CD4-positive, alpha-beta T cell treated with Interferon alpha-2 for 1 hour (primary cell): Measurements from ENCODE around the gene ACP7.
"Not testable (repeated sequence)": the region's sequence is repeated elsewhere in the genome, so short reads cannot be mapped to it uniquely, and the experiment has no call there.

Experiments used
- DNase-seq, 2 donors: peaks; one replicate each; pipeline ENCODE4 v3.0.0-alpha.2; 2020 to 2022

The ACP7 gene

DNA sequence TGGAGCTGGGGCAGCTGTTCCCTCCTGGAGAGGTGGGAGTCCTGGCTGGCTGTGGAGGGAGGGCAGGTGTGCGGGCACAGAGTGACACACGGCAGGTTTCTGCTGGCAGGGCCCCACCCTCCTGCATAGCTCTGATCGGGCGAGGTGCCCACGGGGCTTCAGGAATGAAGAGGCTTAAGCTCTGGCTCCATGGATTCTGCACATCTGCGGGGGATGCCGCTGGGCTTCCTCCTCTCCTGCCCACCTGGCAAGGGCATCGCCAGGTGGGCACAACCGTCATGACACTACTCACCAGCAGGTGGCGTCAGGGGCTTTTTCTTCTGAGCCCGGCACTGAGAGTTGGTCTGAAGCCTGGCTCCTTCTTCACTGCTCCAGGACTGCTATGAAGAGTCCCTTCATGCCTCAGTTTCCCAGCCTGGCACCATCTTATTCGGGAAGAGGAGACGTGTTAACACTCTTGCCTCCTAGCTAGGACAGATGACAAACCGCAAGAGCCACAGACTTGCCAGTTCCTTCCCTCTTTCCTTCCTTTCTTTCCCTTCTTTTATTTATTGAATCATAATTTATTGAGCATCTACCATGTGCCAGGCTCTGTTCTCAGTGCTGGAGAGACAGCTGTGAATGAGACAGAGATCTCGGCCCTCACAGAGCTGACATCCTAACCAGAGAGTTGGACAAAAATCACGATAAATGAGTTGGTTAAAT lies 26.2 kb downstream of the ACP7 start:
- peak; percentile 55 to 70 for DNase-seq

GRCh38 chr19:39111593-39112199 lies 27.5 kb downstream of the ACP7 start:
- DNase-seq: no peak

GRCh38 chr19:39112338-39112890 lies 28.2 kb downstream of the ACP7 start:
- no peak for DNase-seq

DNA sequence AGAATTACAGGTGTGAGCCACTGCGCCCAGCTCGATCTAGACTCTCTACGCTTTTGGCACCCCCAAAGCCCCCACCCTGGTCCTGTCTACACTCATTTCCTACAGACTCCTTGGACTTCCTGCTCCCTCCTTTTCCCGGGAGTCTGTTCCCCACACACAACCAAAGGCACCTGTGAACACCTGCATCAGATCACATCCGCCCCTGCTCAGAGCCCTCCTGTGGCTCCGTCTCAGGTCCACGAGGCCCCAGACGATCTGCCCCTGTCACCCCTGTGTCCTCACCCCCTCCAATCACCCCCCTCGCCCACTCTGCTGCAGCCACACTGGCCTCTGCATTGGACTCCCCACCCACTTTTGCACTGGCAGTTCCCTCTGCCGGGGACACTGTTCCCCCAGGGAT lies 29.0 kb downstream of the ACP7 start:
- DNase-seq: no peak

- DNase-seq: no peak
These were observed 31.1 kb downstream of the ACP7 start for GRCh38 chr19:39115105-39115847.

DNA sequence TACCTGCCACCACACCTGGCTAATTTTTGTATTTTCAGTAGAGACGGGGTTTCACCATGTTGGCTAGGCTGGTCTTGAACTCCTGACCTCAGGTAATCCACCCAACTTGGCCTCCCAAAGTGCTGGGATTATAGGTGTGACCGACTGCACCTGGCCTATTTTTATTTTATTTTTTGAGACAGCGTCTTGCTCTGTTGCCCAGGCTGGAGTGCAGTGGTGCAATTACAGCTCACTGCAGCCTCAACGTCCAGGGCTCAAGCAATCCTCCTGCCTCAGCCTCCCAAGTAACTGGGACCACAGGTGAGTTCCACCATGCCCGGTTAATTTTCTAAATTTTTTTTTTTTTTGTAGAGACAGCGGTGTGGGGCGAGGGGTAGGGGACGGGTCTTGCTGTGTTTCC lies 32.9 kb downstream of the ACP7 start:
- not testable (repeated sequence) for DNase-seq

DNA sequence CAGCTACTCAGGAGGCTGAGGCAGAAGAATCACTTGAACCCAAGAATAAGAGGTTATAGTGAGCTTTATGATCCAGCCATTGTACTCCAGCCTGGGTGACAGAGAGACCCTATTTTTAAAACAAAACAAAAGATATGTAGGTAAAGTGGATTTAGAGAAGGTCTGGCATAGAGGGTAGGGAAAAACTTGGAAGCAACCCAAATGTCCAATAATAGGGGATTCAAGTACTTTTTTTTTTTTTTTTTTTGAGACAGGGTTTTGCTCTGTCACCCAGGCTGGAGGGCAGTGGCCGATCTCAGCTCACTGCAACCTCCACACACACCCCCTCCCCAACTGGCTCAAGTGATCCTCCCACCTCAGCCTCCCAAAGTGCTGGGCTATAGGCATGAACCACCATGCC lies 35.7 kb downstream of the ACP7 start:
- DNase-seq: no peak

DNA sequence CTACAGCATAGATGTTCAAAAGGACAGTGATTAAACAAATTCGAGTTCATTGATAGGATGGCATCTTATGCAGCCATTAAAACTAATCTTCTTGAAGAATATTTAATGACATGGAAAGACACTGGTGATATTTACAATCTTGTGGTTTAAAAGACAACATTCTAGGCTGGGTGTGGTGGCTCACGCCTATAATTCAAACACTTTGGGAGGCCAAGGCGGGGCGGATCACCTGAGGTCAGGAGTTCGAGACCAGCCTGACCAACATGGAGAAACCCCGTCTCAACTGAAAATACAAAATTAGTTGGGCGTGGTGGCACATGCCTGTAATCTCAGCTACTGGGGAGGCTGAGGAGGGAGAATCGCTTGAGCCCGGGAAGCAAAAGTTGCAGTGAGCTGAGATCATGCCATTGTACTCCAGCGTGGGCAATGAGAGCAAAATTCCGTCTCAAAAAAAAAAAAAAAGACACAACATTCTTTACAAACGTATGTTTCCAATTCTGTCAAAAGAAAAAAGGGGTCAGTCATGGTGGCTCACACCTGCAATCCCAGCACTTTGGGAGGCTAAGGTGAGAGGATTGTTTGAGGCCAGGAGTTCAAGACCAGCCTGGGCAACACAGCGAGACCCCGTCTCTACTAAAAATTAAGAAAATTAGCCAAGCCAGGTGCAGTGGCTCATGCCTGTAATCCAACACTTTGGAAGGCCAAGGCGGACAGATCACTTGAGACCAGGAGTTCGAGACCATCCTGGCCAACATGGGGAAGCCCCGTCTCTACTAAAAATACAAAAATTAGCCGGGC lies 39.0 kb downstream of the ACP7 start:
- DNase-seq: no peak

DNA sequence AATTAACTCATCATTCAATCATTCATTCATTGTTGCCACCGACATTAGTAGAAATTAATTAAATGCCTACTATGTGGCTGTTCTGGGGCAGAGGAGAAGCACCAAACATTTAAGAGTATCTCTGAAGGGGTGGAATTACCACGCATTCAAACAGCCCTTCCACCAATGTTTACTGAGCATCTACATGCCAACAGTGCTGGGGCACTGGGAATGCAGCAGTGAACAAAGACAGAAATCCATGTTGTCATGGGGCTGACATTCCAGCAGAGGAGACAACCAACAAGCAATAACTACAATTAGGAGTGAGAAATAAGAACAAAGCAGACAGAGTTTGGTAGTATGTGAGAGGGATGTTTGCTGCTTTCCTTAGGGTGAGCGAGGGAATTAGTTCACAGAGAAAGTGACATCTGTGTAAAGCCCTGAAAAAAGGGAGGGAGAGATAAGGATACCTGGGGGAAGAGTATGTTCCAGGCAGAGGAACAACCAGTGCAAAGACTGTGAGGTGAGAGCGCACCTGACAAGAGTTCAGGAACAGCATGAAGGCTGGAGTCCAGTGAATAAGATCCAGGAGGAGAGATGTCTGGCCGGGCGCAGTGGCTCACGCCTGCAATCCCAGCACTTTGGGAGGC lies 40.1 kb downstream of the ACP7 start:
- no peak for DNase-seq

GRCh38 chr19:39125199-39125553 lies 41.0 kb downstream of the ACP7 start:
- no peak for DNase-seq

DNA sequence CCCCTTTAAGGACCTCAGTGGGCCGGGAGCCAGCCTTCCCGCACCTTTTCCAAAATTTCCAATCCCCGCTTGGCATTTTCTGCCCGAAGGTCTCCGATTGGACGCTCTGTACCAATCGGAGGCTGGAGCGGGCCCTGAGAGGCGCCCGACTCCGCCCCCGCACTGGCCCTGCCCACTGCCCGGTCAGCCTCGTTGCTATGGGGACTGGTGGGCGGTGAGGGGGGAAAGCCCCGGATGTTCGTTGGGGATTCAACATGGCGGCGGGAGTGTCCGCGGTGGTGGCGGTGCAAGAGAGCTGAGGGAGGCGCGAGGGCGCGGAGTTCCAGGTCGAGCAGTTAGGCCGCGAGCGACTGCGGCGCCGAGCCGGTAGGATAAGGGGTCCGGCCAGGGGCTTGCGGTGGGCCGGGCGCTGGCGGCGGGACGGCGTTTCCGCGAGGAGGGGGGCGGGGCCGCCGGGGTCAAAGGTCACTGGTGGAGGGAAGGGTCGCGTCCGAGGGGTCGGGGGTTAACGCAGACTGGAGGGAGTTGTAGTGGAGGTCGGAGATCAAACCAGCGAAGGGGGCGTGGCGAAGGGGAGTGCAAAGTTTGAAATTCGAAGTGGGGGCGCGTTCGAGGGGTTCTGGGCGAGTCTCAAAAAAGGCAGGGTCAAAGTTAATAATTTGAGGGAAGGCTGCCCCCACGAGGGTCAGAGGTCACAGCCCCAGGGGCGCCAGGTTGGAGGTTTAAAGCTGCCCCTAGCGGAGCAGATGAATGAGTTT lies 41.6 kb downstream of the ACP7 start, which contains the start of gene PAK4:
Gene PAK4, plus strand, starts transcription at position 233 of the 758 bp plus-strand sequence. CDS start 43,768 bp downstream, outside the sequence.
- DNase-seq: peak; percentile 96 to 97

GRCh38 chr19:39126312-39127187 lies 42.4 kb downstream of the ACP7 start:
- peak in 1 of 2 donors; percentile 9 for DNase-seq

DNA sequence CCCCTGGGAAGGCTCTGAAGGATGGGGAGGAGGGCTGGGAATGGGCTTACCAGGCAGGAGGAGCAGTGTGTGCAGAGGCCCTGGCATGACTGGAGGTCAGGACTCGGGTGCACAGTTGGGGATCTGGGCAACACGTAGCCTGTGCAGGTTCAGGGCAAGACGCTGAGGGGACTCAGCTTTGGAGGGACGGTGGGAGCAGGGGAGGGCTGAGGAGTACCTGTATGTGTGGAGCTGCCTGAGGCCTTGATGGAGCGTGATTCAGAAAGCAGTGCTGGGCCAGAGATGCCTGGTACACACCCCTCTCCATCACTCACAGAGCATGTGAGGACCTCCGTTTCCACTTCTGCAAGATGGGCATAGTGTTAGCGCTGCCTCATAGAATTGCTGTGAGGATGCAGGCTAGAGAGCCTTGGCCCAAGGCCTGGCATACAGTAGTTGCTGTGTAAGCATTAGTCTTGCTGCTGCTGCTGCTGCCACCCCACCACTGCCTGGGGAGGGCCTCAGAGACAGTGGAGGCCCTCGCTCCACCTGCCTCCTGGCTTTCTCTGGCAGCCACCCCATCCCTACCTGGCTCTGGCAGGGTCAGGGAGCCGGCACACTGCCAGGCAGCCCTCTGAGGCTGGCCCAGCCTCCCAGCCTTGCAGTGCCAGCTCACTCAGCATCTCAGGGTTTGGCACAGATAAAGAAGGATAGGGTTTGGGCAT lies 43.8 kb downstream of the ACP7 start:
- no peak for DNase-seq

DNA sequence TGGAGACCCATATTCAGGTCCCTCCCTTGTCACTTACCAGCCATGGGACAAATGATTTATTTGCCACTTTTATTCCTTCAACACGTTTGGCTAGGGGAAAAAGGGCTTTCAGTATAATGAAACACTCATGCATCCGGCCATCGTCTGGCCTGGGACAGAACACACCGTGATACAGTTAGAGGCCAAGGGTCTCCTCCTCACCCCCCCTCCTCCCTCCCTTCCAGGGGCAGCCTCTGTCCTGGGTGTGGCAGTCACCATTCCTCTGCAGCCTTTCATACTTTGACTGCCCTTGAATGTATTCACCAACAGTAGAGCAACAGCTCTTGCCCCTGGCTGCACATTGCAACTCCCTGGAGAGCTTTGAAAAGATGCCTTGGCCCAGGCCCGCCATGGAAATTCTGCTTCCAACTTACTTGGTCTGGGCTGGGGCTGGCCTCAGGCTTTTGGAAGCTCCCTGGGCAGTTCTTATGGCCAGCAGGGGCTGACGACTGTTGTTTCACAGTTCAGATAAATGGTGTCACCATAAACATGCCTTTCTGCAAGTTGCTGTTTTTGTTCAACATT lies 44.4 kb downstream of the ACP7 start:
- DNase-seq: no peak

- no peak for DNase-seq
These were observed 44.9 kb downstream of the ACP7 start for GRCh38 chr19:39129116-39129515.

DNA sequence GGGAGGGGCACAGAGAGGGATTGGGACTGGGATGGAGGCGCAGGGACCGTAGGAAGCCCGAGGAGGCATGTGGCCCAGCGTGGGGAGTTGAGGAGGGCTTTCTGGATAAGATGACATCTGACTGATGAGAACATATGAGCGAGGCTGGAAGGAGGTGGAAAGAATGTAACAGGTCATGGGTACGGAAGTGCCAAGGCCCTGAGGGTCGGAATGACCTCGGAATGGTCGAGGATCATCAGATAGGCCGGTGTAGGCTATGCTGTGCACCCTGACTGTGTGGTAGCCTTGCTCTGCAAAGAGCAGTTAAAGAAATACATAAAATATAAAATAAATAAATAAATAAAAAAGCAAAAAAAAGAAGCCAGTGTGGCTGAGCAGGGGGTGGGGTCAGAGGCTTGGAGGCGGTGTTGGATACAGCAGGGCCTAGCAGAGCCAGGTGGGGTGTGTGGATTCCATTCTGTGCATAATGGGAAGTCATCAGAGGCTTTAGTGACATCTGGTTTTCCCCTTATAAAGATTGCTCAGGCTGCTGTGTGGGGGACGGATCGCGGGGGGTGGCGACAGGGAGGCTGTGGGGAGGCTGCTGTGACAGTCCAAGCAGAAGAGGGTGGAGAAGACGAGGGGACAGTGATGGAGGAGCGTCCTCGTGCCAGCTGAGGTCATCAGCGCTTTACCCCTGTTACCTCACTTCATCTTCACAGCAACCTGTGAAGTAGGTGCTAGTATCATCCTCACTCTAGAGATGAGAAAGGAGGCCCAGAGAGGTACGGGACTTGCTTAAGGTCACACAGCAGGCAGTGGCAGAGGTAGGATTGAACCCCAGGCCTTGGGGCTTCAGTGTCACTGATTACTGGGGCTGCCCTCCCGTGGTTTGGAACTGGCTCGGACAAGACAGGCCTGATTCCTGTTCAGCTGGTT lies 46.4 kb downstream of the ACP7 start:
- DNase-seq: no peak

DNA sequence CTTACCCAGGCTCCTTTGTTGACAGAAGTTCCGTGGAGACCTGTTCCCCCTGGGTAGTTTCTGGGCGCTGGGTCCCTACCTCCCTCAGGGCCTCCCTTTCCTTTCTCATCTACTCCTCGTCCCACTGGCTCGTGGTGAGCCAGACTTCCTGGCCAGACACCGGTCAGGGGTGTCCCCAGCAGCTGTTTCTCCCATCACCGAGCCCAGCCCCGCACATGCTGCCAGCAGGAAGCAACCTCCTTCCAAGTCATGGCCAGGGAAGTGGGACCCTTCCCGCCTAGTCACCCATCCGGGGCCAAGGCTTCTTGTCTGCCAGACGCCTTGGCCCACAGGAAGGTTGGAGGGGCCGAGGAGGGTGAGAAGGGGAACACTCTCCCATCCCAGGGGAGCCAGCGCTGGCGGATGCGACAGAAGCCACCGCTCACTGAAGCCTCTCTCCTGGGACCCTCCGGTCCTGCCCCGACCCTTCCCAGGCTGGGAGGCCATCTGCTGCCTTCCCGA lies 47.1 kb downstream of the ACP7 start:
- no peak for DNase-seq

GRCh38 chr19:39132344-39132969 lies 48.3 kb downstream of the ACP7 start:
- no peak for DNase-seq
